HEK293 (cell line): Measurements from ENCODE around the gene MBP.

Experiments
- SALL2 ChIP-seq: fragments of 450-650 bp; formaldehyde crosslinking; IDR thresholded peaks from 2 replicates; pipeline ENCODE4 v1.5.0; 2017; ENCODE audit warnings: missing biosample characterization, mild to moderate bottlenecking, missing genetic modification characterization, borderline replicate concordance
- SETDB1 ChIP-seq: IDR thresholded peaks from one replicate; pipeline ENCODE4 v1.6.1; 2017; ENCODE audit warnings: mild to moderate bottlenecking, low read length, moderate library complexity, mixed read lengths; ENCODE audit not compliant: insufficient read length
- TCF7L2 ChIP-seq: IDR thresholded peaks from 2 replicates; pipeline ENCODE4 v1.6.1; 2011; ENCODE audit warnings: low read depth, mild to moderate bottlenecking, inconsistent platforms, low read length, moderate library complexity, borderline replicate concordance
- ZNF121 ChIP-seq: fragments of 450-650 bp; formaldehyde crosslinking; IDR thresholded peaks from 2 replicates; pipeline ENCODE4 v1.5.1; 2016; ENCODE audit warnings: missing biosample characterization, missing genetic modification characterization
- ZNF184 ChIP-seq: fragments of 450-650 bp; IDR thresholded peaks from 2 replicates; pipeline ENCODE4 v1.5.1; 2018; ENCODE audit warnings: missing biosample characterization, mild to moderate bottlenecking, missing genetic modification characterization
- ZNF19 ChIP-seq: fragments of 450-650 bp; formaldehyde crosslinking; IDR thresholded peaks from 2 replicates; pipeline ENCODE4; 2016; ENCODE audit warnings: missing biosample characterization, missing genetic modification characterization, low read depth
- ZNF221 ChIP-seq: fragments of 450-650 bp; formaldehyde crosslinking; IDR thresholded peaks from 2 replicates; pipeline ENCODE4 v1.5.1; 2017; ENCODE audit warnings: missing biosample characterization, missing genetic modification characterization, borderline replicate concordance
- ZNF664 ChIP-seq: fragments of 450-650 bp; formaldehyde crosslinking; IDR thresholded peaks from 2 replicates; pipeline ENCODE4 v1.5.1; 2016; ENCODE audit warnings: missing biosample characterization, missing genetic modification characterization
- TF ChIP-seq, protein P1 (sequence below): fragments of 450-650 bp; formaldehyde crosslinking; IDR thresholded peaks from 2 replicates; pipeline ENCODE4 v1.5.1; 2016; ENCODE audit warnings: missing biosample characterization, missing genetic modification characterization
- TF ChIP-seq, protein P2 (sequence below): fragments of 450-650 bp; formaldehyde crosslinking; IDR thresholded peaks from 2 replicates; pipeline ENCODE4 v1.5.1; 2016; ENCODE audit warnings: missing biosample characterization, missing genetic modification characterization
- TF ChIP-seq, protein P3 (sequence below): fragments of 450-650 bp; formaldehyde crosslinking; IDR thresholded peaks from 2 replicates; pipeline ENCODE4 v1.5.1; 2016; ENCODE audit warnings: missing biosample characterization, missing genetic modification characterization
- TF ChIP-seq, protein P4 (sequence below): fragments of 450-650 bp; formaldehyde crosslinking; IDR thresholded peaks from 2 replicates; pipeline ENCODE4 v1.5.1; 2016; ENCODE audit warnings: missing biosample characterization, missing genetic modification characterization, low read depth
- TF ChIP-seq, protein P5 (sequence below): fragments of 450-650 bp; formaldehyde crosslinking; IDR thresholded peaks from 2 replicates; pipeline ENCODE4 v1.5.1; 2016; ENCODE audit warnings: missing biosample characterization, missing genetic modification characterization
- TF ChIP-seq, protein P6 (sequence below): fragments of 450-650 bp; formaldehyde crosslinking; IDR thresholded peaks from 2 replicates; pipeline ENCODE4 v1.5.1; 2016; ENCODE audit warnings: missing biosample characterization, missing genetic modification characterization

DNA sequence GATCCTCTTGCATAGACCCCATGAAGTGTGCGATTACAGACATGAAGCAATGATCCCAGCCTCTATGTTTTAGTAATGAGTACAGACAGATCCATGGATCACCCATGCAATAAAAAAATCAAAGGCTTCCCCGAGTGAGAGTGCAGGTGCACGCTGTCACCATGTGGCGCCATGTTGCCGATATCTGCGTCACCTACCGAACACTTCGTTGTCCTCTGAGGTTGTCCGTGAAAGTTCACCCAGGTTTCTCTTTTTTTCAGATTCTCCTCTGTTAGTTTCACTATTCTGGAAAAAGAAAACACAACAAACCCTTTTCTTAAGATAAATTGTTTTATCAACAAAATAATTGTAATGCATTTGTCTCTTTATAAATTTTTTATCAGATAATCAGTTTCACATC lies 66.5 kb downstream of the MBP start:
- TF ChIP-seq, protein P1, sequence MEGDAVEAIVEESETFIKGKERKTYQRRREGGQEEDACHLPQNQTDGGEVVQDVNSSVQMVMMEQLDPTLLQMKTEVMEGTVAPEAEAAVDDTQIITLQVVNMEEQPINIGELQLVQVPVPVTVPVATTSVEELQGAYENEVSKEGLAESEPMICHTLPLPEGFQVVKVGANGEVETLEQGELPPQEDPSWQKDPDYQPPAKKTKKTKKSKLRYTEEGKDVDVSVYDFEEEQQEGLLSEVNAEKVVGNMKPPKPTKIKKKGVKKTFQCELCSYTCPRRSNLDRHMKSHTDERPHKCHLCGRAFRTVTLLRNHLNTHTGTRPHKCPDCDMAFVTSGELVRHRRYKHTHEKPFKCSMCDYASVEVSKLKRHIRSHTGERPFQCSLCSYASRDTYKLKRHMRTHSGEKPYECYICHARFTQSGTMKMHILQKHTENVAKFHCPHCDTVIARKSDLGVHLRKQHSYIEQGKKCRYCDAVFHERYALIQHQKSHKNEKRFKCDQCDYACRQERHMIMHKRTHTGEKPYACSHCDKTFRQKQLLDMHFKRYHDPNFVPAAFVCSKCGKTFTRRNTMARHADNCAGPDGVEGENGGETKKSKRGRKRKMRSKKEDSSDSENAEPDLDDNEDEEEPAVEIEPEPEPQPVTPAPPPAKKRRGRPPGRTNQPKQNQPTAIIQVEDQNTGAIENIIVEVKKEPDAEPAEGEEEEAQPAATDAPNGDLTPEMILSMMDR (tag by site-specific recombination) = no peak
- TF ChIP-seq, protein P2, sequence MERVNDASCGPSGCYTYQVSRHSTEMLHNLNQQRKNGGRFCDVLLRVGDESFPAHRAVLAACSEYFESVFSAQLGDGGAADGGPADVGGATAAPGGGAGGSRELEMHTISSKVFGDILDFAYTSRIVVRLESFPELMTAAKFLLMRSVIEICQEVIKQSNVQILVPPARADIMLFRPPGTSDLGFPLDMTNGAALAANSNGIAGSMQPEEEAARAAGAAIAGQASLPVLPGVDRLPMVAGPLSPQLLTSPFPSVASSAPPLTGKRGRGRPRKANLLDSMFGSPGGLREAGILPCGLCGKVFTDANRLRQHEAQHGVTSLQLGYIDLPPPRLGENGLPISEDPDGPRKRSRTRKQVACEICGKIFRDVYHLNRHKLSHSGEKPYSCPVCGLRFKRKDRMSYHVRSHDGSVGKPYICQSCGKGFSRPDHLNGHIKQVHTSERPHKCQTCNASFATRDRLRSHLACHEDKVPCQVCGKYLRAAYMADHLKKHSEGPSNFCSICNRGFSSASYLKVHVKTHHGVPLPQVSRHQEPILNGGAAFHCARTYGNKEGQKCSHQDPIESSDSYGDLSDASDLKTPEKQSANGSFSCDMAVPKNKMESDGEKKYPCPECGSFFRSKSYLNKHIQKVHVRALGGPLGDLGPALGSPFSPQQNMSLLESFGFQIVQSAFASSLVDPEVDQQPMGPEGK (tag by site-specific recombination) = no peak
- no peak for TF ChIP-seq ZNF184 (tag by site-specific recombination)
- TF ChIP-seq, protein P3, sequence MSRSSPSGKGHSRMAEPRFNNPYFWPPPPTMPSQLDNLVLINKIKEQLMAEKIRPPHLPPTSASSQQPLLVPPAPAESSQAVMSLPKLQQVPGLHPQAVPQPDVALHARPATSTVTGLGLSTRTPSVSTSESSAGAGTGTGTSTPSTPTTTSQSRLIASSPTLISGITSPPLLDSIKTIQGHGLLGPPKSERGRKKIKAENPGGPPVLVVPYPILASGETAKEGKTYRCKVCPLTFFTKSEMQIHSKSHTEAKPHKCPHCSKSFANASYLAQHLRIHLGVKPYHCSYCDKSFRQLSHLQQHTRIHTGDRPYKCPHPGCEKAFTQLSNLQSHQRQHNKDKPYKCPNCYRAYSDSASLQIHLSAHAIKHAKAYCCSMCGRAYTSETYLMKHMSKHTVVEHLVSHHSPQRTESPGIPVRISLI (tag by site-specific recombination) = no peak
- TF ChIP-seq ZNF121 = no peak
- no peak for TF ChIP-seq ZNF664 (tag by site-specific recombination)
- TF ChIP-seq SETDB1 = no peak
- TF ChIP-seq, protein P4, sequence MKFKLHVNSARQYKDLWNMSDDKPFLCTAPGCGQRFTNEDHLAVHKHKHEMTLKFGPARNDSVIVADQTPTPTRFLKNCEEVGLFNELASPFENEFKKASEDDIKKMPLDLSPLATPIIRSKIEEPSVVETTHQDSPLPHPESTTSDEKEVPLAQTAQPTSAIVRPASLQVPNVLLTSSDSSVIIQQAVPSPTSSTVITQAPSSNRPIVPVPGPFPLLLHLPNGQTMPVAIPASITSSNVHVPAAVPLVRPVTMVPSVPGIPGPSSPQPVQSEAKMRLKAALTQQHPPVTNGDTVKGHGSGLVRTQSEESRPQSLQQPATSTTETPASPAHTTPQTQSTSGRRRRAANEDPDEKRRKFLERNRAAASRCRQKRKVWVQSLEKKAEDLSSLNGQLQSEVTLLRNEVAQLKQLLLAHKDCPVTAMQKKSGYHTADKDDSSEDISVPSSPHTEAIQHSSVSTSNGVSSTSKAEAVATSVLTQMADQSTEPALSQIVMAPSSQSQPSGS (tag by site-specific recombination) = no peak
- no peak for TF ChIP-seq ZNF221
- TF ChIP-seq TCF7L2 = no peak
- TF ChIP-seq ZNF19 (tag by site-specific recombination) = no peak
- TF ChIP-seq SALL2 = no peak
- TF ChIP-seq, protein P5, sequence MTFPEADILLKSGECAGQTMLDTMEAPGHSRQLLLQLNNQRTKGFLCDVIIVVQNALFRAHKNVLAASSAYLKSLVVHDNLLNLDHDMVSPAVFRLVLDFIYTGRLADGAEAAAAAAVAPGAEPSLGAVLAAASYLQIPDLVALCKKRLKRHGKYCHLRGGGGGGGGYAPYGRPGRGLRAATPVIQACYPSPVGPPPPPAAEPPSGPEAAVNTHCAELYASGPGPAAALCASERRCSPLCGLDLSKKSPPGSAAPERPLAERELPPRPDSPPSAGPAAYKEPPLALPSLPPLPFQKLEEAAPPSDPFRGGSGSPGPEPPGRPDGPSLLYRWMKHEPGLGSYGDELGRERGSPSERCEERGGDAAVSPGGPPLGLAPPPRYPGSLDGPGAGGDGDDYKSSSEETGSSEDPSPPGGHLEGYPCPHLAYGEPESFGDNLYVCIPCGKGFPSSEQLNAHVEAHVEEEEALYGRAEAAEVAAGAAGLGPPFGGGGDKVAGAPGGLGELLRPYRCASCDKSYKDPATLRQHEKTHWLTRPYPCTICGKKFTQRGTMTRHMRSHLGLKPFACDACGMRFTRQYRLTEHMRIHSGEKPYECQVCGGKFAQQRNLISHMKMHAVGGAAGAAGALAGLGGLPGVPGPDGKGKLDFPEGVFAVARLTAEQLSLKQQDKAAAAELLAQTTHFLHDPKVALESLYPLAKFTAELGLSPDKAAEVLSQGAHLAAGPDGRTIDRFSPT = no peak
- TF ChIP-seq, protein P6, sequence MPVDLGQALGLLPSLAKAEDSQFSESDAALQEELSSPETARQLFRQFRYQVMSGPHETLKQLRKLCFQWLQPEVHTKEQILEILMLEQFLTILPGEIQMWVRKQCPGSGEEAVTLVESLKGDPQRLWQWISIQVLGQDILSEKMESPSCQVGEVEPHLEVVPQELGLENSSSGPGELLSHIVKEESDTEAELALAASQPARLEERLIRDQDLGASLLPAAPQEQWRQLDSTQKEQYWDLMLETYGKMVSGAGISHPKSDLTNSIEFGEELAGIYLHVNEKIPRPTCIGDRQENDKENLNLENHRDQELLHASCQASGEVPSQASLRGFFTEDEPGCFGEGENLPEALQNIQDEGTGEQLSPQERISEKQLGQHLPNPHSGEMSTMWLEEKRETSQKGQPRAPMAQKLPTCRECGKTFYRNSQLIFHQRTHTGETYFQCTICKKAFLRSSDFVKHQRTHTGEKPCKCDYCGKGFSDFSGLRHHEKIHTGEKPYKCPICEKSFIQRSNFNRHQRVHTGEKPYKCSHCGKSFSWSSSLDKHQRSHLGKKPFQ (tag by site-specific recombination) = no peak
